Skin epidermis (tissue), 12 donors: ENCODE data around the gene PPM1F.

Experiments used
- H3K27ac ChIP-seq, 21 experiments: fragments of 200-600 bp; sonication (generic) in 11 of 21; one replicate each; pipeline ENCODE4 v1.5.0; 2020; ENCODE audit warnings: mild to moderate bottlenecking in 3 of 21, inconsistent platforms in 2 of 21, moderate library complexity in 2 of 21
- H3K4me3 ChIP-seq, 7 experiments: fragments of 200-600 bp; sonication (generic) in 2 of 7; one replicate each; pipeline ENCODE4 v1.5.0; 2020; ENCODE audit warnings: inconsistent platforms in 2 of 7, mild to moderate bottlenecking in 2 of 7, moderate library complexity in 1 of 7

Gene PPM1F

GRCh38 chr22:21952586-21953571, at the start of gene PPM1F:
Gene PPM1F (minus strand): TSS chr22:21952848. CDS start chr22:21946048, 6,800 bp downstream.
- Histone ChIP-seq H3K4me3 (peak within 1 kb of the TSS; percentile 60 to 79 (median 64)), H3K27ac (peak within 1 kb of the TSS; percentile 52 to 98 (median 83))

GRCh38 chr22:22001664-22002525, 49.2 kb upstream of the PPM1F start:
- H3K4me3 ChIP-seq = no peak overlapping the region

GRCh38 chr22:21998595-21999247, 46.1 kb upstream of the PPM1F start:
- no peak overlapping the region for H3K27ac ChIP-seq
- H3K4me3 ChIP-seq = no peak overlapping the region

More at GRCh38 chr22:22001664-22002525, 49.2 kb upstream of the PPM1F start:
- H3K27ac ChIP-seq = no peak overlapping the region

DNA sequence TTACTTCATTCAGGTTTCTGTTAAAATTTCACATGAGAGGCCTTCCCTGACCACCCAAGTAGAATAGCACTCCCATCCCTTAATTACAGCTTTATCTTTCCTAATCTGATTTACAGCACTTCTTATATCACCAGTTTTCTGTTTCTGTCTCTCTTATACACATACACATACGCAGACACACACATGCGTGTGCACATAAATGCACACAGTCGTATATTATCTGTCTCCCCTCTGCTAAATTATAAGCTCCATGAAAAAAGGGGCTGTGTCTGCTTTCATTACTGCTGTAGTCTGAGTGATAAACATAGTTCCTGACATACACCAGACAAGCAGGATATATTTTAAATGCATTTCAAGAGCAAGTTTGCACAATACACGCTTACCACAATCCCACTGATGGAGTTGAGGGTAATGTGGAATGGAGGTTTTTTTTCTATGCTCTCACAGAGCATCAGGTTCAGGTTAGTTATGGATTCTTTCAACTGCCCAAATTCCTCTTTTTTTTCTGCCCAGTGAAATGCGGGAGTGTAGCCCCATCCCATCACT, 43.6 kb upstream of the PPM1F start:
- H3K4me3 ChIP-seq = no peak overlapping the region
- H3K27ac ChIP-seq = no peak overlapping the region

- Histone ChIP-seq H3K27ac (no peak overlapping the region), H3K4me3 (no peak overlapping the region)
These were observed 43.0 kb upstream of the PPM1F start for GRCh38 chr22:21995660-21996059.

- Histone ChIP-seq H3K4me3 (no peak overlapping the region), H3K27ac (no peak overlapping the region)
These were observed 42.3 kb upstream of the PPM1F start for GRCh38 chr22:21994881-21995444.

GRCh38 chr22:21992593-21993237, 40.1 kb upstream of the PPM1F start:
- no peak overlapping the region for H3K4me3 ChIP-seq
- H3K27ac ChIP-seq = no peak overlapping the region

DNA sequence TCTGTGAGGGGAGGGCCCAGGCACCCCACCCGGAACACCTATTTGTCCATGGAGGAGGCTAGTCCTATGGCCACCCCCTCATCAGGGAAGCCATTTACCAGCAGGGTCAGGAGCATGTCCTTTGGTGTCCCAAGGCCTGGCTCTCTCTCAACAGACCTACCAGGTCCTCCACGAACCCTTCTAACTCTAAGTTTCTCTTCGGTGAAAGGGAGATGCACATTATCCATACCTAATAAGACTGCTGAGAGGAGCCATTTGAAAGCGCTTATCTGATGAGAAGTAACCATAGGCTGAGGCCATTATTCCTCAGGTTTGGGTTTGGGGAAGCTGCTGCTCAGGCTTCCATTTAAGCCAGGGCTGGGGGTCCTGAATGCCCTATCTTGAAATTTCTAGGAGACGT, 39.1 kb upstream of the PPM1F start:
- H3K4me3 ChIP-seq = no peak overlapping the region
- H3K27ac ChIP-seq = no peak overlapping the region

GRCh38 chr22:21991304-21991596, 38.6 kb upstream of the PPM1F start:
- Histone ChIP-seq H3K4me3 (no peak overlapping the region), H3K27ac (no peak overlapping the region)

- Histone ChIP-seq H3K4me3 (no peak overlapping the region), H3K27ac (no peak overlapping the region)
These were observed 38.0 kb upstream of the PPM1F start for GRCh38 chr22:21990445-21991303.

DNA sequence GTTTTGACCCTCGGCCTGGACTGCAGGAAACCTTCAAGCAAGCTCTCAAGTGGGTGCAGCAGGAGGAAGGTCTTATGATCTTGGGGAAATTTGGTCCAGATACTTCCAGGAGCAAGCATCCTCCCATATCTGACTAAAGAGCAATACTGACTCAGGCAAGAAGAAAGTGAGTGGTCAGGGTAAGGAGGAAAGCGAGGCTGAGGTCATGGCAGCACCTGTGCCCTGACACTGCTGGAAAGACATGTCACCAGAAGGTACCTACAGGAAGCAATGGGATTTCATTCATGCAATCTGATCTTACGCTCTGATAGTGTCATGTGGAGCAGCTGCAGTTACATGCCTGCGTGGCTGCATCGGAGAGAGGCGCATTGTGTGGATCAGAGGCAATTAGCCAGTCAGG, 36.4 kb upstream of the PPM1F start:
- H3K27ac ChIP-seq = no peak overlapping the region
- no peak overlapping the region for H3K4me3 ChIP-seq

DNA sequence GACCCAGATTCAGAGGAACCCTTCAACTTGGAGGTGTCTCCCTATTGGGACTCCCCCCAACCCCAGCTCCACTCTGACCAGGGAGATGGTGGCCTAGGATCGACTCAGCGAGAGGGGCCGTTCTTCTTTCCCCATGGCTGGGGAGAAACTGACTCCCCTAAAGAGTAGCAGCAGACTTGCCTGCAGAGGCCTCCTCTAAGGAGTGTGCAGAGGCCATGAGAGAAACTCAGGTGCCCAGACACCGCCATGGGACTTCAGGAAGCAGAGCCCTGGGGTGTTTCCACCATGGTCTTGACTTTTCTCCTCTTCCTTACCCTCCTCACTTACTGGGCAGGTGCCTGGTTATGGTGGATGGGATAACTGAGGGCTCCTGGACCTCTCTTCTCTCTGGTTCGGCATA, 32.6 kb upstream of the PPM1F start:
- H3K27ac ChIP-seq = no peak overlapping the region
- H3K4me3 ChIP-seq = no peak overlapping the region

DNA sequence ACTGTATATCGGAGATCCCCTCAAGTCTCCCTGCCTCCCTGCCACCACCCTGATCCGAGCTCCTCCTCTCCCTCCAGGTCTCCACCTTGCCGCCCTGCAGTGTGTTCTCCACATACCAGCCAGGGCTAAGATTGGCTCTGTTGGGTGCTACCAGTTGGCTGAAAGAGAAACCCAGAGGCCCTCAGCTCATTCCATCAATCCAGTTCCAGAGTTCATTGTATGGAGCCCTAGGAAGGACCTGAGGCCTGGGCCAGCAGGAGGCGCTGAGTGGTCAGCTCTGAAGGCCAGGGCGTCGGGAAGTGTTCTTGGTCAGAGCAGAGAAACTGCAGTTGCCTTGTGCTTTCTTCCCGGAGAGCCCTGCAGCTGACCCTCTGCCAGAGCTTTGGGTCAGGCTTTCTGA, 32.1 kb upstream of the PPM1F start:
- Histone ChIP-seq H3K4me3 (no peak overlapping the region), H3K27ac (no peak overlapping the region)

GRCh38 chr22:21982338-21982965, 29.8 kb upstream of the PPM1F start, which contains the start of gene TOP3B:
Gene TOP3B (minus strand): TSS chr22:21982787. CDS start chr22:21975709, 7,078 bp downstream.
- H3K27ac ChIP-seq = peak within 1 kb of the TSS; percentile 50 to 95 (median 88)
- peak within 1 kb of the TSS; percentile 58 to 94 (median 88) for H3K4me3 ChIP-seq

GRCh38 chr22:21981874-21982273, 29.2 kb upstream of the PPM1F start:
- H3K4me3 ChIP-seq = peak overlapping the region; percentile 58 to 94 (median 88)
- peak overlapping the region in 18 of 21 experiments; percentile 71 to 95 (median 88) for H3K27ac ChIP-seq

DNA sequence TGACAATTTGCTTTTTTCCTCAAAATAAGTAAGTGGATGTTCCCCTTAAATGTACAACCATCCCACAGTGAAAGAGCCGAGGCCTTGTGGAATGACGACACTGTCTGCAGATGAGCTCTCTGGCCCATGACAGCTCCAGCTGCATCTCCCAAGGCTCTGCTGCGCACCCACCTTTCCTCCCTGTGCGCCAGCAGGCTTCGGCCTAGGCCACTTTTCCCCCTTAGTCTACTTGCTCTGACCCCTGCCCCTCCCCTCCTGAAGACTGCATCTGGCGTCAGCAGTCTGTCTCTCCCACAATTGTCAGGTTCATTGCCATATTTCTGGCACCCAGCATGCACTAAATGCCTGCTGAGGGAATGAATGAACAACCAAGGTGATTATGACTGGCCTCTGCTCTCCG, 27.9 kb upstream of the PPM1F start:
- Histone ChIP-seq H3K4me3 (no peak overlapping the region), H3K27ac (no peak overlapping the region)

DNA sequence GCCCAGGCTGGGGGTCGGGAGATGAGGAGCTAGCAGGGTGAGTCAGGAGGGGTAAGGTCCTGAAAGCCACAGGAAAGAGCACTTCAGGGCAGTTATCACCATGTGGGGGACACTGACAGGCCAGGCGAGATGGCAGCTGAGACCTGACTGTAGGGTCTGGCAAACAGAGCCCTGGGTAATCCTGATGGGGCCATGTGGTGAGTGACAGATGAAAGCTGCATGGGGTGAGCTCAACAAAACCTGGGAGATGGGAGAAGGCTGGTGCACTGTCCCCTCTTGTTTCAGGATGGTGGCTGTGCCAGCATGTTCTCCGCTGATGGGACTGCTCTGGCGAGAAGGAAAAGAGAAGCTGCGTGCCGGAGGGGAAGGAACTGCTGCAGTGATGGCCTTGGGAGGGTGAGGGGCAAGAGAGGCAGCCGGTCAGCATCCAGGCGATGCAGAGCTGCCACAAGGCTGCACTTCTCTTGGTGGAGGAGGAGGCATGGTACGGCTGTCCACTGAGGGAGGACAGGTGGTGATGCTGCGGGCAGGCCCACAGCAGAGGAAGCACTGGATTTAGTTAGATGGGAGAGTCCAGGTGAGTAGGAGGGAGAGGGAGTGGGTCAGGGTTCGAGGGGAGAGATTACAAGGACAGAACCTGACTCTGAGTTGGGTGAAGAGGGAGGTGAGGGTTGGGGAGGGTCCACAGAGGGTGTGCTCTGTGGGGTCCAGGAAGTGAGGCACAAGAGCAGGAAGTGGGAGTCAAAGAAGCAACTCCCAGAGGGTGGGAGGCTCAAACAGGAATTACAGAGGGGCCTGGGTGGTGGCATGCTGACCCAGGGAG, 26.1 kb upstream of the PPM1F start:
- H3K4me3 ChIP-seq = no peak overlapping the region
- H3K27ac ChIP-seq = no peak overlapping the region
